Measurements from ENCODE around the gene FCHSD2. TPM values are rescaled to one million over a fixed set of nuclear protein-coding genes. Genes with fewer than 3 reads are reported as not detected.

The FCHSD2 gene
- total RNA-seq, 2 donors from 2014 or later: 20.0 to 22.1 TPM

GRCh38 chr11:72969894-72970335, 172.2 kb downstream of the FCHSD2 start:
- intact Hi-C loops (cut with DNase I, micrococcal nuclease): no loop called here
- DNase-seq (no peak), ATAC-seq (no peak)

- ATAC-seq: no peak
- intact Hi-C loops (cut with DNase I, micrococcal nuclease): no loop called here
- DNase-seq: no peak
Observed at GRCh38 chr11:72968390-72968789, 173.7 kb downstream of the FCHSD2 start.

- intact Hi-C loops (cut with DNase I, micrococcal nuclease): no loop called here
- no peak for DNase-seq
- no peak for ATAC-seq
Observed at GRCh38 chr11:72965672-72966071, 176.4 kb downstream of the FCHSD2 start.

GRCh38 chr11:72962717-72963116, 179.4 kb downstream of the FCHSD2 start:
- ATAC-seq (no peak), DNase-seq (no peak)
- intact Hi-C loops (cut with DNase I, micrococcal nuclease): no loop called here

GRCh38 chr11:72962084-72962483, 180.0 kb downstream of the FCHSD2 start:
- intact Hi-C loops (cut with DNase I, micrococcal nuclease): no loop called here
- no peak for ATAC-seq
- DNase-seq: no peak

- no peak for ATAC-seq
- intact Hi-C loops (cut with DNase I, micrococcal nuclease): no loop called here
- DNase-seq: no peak
Observed at GRCh38 chr11:72959998-72960731, 182.0 kb downstream of the FCHSD2 start.

GRCh38 chr11:72958791-72959190, 183.3 kb downstream of the FCHSD2 start:
- DNase-seq: no peak
- intact Hi-C loops (cut with DNase I, micrococcal nuclease): no loop called here

GRCh38 chr11:72955466-72955865, 186.7 kb downstream of the FCHSD2 start:
- intact Hi-C loops (cut with DNase I, micrococcal nuclease): no loop called here
- DNase-seq (no peak), ATAC-seq (no peak)

More at GRCh38 chr11:72958791-72959190, 183.3 kb downstream of the FCHSD2 start:
- no peak for ATAC-seq

- no peak for DNase-seq
- no peak for ATAC-seq
- intact Hi-C loops (cut with DNase I, micrococcal nuclease): no loop called here
Observed at GRCh38 chr11:72954860-72955259, 187.3 kb downstream of the FCHSD2 start.

GRCh38 chr11:72953637-72954036, 188.5 kb downstream of the FCHSD2 start:
- intact Hi-C loops (cut with DNase I, micrococcal nuclease): no loop called here
- no peak for ATAC-seq
- no peak for DNase-seq

GRCh38 chr11:72951888-72952287, 190.2 kb downstream of the FCHSD2 start:
- no peak for DNase-seq
- intact Hi-C loops (cut with DNase I, micrococcal nuclease): no loop called here

GRCh38 chr11:72951193-72951592, 190.9 kb downstream of the FCHSD2 start:
- no peak for DNase-seq
- intact Hi-C loops (cut with DNase I, micrococcal nuclease): no loop called here
- peak; percentile 71 for ATAC-seq

More at GRCh38 chr11:72951888-72952287, 190.2 kb downstream of the FCHSD2 start:
- ATAC-seq: peak; percentile 35

GRCh38 chr11:72950685-72951084, 191.4 kb downstream of the FCHSD2 start:
- intact Hi-C loops (cut with DNase I, micrococcal nuclease): no loop called here
- ATAC-seq (no peak), DNase-seq (no peak)

- intact Hi-C loops (cut with DNase I, micrococcal nuclease): no loop called here
- DNase-seq (no peak), ATAC-seq (no peak)
Observed at GRCh38 chr11:72947229-72947628, 194.9 kb downstream of the FCHSD2 start.

GRCh38 chr11:72943664-72944063, 198.5 kb downstream of the FCHSD2 start:
- intact Hi-C loops (cut with DNase I, micrococcal nuclease): no loop called here
- ATAC-seq (no peak), DNase-seq (no peak)

- intact Hi-C loops (cut with DNase I, micrococcal nuclease): no loop called here
- DNase-seq: no peak
Observed at GRCh38 chr11:72940417-72940816, 201.7 kb downstream of the FCHSD2 start.

GRCh38 chr11:72939031-72939430, 203.1 kb downstream of the FCHSD2 start:
- DNase-seq: no peak
- ATAC-seq: no peak

More at GRCh38 chr11:72940417-72940816, 201.7 kb downstream of the FCHSD2 start:
- ATAC-seq: no peak

GRCh38 chr11:72937439-72937838, 204.7 kb downstream of the FCHSD2 start:
- intact Hi-C loops (cut with DNase I, micrococcal nuclease): no loop called here
- ATAC-seq: no peak
- no peak for DNase-seq

More at GRCh38 chr11:72939031-72939430, 203.1 kb downstream of the FCHSD2 start:
- intact Hi-C loops (cut with DNase I, micrococcal nuclease): no loop called here

- ATAC-seq: peak; percentile 36
- no peak for DNase-seq
Observed at GRCh38 chr11:72935700-72936099, 206.4 kb downstream of the FCHSD2 start.

GRCh38 chr11:72932132-72932570, 210.0 kb downstream of the FCHSD2 start:
- intact Hi-C loops (cut with DNase I, micrococcal nuclease): no loop called here
- DNase-seq: no peak
- ATAC-seq: no peak

More at GRCh38 chr11:72935700-72936099, 206.4 kb downstream of the FCHSD2 start:
- intact Hi-C loops (cut with DNase I, micrococcal nuclease): no loop called here

GRCh38 chr11:72930008-72930407, 212.1 kb downstream of the FCHSD2 start:
- intact Hi-C loops (cut with DNase I, micrococcal nuclease): no loop called here
- DNase-seq: no peak
- no peak for ATAC-seq

Measured in left colon (tissue), 2 donors.